GM10248 (cell line): ENCODE results near the gene CABP4.

ENCODE experiments used
- CTCF ChIA-PET: fragments of 300-600 bp; sonication (Branson Sonifier 250); formaldehyde crosslinking; extraction: SDS; loops from one replicate; lab custom pipeline; 2021; ENCODE audit warnings: antibody characterized with exemption; lab: Yijun Ruan, JAX
- POLR2A ChIA-PET: fragments of 350-650 bp; sonication (Branson Sonifier 250); formaldehyde crosslinking; extraction: SDS; loops from one replicate; lab custom pipeline; 2020; ENCODE audit warnings: antibody characterized with exemption; lab: Yijun Ruan, JAX
- DNase-seq: peaks from one replicate; pipeline ENCODE4 v3.0.0; 2012; ENCODE audit errors: extremely low spot score
- TF ChIP-seq, protein P1 (sequence below): IDR thresholded peaks from 2 replicates; pipeline ENCODE4 v1.5.1; 2012; ENCODE audit warnings: mild to moderate bottlenecking, low read depth; ENCODE audit errors: extremely low read depth, missing control alignments, control extremely low read depth

Gene CABP4

DNA sequence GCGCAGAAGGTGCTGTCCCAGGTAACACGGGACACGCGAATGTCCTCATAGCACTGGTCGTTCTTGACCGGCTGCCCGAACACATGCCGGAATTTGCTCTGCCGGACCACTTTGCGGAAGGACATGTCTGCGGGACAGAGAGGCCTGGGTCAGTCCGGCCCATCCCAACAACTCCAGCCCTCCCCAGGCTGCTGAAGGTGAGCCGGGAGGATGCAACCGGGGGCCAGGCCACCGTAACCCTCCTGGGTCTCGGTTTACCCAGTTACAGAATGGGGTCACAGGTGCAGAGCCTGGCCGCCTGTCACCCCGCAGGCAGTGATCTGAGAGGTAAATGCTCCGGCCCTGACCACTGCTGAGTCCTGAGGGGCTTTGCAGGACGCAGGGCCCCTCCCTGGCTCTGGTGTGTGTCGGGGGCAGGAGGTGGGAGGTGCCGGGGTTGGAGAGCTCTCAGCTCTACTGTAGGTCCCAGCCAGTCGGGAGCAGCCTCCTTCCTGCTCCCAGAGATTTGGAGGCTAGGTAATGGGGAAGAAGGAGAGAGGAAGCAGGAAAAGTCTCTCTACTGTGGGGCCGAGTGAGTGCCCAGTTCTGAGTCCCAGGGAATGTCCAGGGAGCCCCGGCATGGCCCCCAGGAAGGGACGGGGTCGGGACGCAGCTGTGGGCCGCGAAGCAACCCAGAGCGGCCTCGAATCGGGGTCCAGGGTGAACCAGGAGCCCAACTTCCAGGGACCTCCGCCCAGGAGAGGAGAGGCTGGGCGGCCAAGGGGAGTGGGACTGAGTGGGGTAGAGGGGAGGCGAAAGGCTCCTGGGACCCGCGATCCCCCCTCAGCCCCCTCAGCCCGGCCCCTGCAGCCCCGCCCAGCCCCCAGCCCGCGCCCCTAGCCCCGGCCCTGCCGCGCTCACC is 12.4 kb upstream of the CABP4 start:
- ChIA-PET CTCF (interaction anchor here (1.0 to 1.2 kb wide), 2 partner anchors 41 to 89 kb away, joined by 3 read pairs; partner anchors contain the start of genes POLD4 and PPP1CA), POLR2A (interaction anchor here (0.6 kb wide), 3 partner anchors 9 to 63 kb away, joined by 3 to 4 read pairs (median 3); partner anchors contain the start of gene PITPNM1)
- TF ChIP-seq, protein P1, sequence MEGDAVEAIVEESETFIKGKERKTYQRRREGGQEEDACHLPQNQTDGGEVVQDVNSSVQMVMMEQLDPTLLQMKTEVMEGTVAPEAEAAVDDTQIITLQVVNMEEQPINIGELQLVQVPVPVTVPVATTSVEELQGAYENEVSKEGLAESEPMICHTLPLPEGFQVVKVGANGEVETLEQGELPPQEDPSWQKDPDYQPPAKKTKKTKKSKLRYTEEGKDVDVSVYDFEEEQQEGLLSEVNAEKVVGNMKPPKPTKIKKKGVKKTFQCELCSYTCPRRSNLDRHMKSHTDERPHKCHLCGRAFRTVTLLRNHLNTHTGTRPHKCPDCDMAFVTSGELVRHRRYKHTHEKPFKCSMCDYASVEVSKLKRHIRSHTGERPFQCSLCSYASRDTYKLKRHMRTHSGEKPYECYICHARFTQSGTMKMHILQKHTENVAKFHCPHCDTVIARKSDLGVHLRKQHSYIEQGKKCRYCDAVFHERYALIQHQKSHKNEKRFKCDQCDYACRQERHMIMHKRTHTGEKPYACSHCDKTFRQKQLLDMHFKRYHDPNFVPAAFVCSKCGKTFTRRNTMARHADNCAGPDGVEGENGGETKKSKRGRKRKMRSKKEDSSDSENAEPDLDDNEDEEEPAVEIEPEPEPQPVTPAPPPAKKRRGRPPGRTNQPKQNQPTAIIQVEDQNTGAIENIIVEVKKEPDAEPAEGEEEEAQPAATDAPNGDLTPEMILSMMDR = no peak
- no peak for DNase-seq

DNA sequence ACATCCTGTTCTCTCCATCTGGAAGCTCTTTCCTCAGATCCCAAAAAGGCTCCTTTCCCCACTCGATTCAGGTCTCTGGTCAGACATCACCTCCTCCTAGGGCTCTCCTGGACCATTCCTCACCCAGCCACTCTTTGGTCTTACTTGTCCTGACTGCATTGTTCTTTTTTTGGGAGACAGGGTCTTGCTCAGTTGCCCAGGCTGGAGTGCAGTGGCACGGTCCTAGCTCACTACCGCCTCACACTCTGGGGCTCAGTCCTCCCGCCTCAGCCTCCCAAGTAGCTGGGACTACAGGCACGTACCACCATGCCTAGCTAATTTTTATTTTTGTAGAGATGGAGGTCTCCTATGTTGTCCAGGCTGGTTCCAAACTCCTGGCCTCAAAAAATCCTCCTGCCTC is 9.6 kb upstream of the CABP4 start:
- TF ChIP-seq, protein P1 = no peak
- CTCF ChIA-PET = interaction anchor here (0.9 to 1.3 kb wide), 3 partner anchors 9 to 23 kb away, joined by 3 read pairs; partner anchors contain the start of gene CABP4
- POLR2A ChIA-PET = no interaction called here
- DNase-seq = no peak

DNA sequence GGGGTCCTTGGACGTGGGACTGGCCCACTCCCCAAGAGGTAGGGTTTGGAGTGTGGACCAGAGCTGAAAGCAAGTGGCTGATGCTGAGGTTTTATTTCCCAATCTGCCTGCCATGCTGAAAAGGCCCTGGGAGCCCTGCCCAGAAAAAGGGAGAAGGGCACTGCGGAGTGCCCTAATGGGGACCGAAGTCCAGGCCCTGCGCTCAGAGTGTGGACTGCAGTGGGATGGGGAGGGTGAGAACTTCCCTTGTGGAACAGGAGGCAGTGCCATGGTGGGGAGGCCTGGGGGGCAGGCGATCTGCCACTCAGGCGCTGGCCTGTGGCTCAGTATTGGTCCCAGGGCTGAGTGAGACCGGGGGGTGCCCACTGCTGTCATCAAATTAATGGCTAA is 6.9 kb upstream of the CABP4 start:
- DNase-seq = no peak
- TF ChIP-seq, protein P1 = no peak
- POLR2A ChIA-PET = interaction anchor here (0.7 kb wide), 1 partner anchor 53 kb away, joined by 3 read pairs; no protein-coding TSS in a partner anchor
- CTCF ChIA-PET = interaction anchor here (1.2 to 1.7 kb wide), 3 partner anchors 10 to 47 kb away, joined by 3 to 5 read pairs (median 4); partner anchors contain the start of gene PPP1CA

DNA sequence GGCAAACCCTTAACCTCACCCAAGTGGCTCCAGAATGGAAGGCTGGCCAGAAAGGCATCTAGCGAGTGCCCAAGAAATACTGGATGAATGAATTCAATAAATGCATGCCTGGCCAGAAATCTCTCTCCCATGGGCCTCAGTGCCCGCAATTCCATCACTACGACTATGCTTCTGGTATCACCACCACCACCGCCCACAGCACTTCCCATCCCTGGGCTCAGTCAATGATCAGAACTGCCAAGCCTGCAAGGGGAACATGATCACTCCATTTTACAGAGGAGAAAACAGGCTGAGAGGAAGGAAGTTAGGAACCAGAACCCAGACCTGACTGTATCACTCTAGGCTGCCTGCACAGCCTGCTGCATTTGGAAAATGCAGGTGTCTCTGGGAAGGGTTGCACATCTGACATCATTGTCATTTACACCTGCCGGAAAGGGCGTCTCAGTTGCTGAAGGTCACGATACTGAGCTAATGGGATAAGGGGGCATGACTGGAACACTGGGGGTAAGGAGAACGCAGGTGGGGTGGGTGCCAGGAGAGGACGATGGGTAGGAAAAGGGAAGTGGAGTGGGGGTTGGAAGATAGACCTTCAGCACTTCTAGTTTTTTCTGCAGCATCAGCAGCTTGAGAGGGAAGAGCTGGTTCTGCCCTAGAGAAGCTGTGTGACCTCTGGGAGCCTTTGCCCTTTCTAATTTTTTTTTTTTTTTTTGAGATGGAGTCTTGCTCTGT is 5.9 kb upstream of the CABP4 start:
- ChIA-PET CTCF (interaction anchor here (1.1 to 1.9 kb wide), 5 partner anchors 10 to 66 kb away, joined by 3 to 8 read pairs (median 4); partner anchors contain the start of genes PPP1CA and PTPRCAP), POLR2A (interaction anchor here (0.7 to 1.1 kb wide), 3 partner anchors 9 to 181 kb away, joined by 3 to 4 read pairs (median 4); no protein-coding TSS in a partner anchor)
- DNase-seq = no peak
- TF ChIP-seq, protein P1 = no peak

DNA sequence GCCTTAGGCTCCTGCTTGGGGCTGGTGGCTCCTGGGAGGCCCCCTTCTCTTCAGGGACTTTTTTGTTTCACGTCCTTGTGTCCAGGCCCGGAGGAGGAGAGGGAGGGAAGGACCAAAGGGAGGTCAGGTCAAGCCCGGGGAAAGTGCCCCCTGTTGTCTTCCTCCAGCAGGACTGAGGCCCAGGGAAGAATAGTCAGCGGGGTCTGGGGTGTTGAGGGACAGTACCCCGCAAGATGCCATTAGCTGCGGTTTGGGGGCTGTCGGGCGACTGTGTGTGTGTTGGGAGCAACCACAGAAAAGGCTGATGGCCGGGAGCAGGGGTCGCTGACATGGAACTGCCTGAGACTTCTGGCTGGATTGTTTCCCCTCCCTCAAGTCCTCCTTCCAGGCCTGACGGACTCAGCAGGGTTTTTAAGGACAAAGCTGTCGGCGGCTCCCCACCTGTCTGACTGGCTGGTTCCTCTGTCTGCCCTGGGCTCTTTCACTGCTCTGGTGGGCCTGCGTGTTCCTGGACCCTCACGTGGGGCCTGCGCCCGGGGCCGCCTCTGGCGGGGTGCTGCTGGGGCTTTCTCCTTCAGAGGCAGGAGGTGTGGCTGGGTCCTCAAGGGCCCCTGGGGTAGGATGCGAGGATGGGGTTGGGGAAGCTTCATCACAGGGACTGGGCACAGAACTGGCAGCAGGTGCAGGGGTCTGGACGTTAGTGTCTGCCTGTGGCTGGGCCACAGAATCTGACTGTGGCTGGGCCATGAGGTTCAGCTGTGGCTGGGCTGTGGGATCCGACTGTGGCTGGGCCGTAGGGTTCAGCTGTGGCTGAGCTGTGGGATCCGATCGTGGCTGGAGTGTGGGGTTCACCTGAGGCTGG is 4.1 kb upstream of the CABP4 start:
- TF ChIP-seq, protein P1 = no peak
- CTCF ChIA-PET = interaction anchor here (1.1 to 1.9 kb wide), 3 partner anchors 14 to 68 kb away, joined by 3 to 8 read pairs (median 3); partner anchors contain the start of gene PTPRCAP
- POLR2A ChIA-PET = interaction anchor here (0.6 to 1.1 kb wide), 4 partner anchors 10 to 179 kb away, joined by 3 to 4 read pairs (median 4); partner anchors contain the start of gene TMEM134
- no peak for DNase-seq
